WTC11 (cell line): ENCODE data around the gene LRIG3.

ENCODE experiments used
- NR2C2 ChIP-seq: sonication (generic); formaldehyde crosslinking; IDR thresholded peaks from 2 replicates; pipeline ENCODE4 v1.8.0; 2022; ENCODE audit warnings: mild to moderate bottlenecking, missing genetic modification reagents
- TEAD1 ChIP-seq: sonication (generic); formaldehyde crosslinking; IDR thresholded peaks from 2 replicates; pipeline ENCODE4 v1.8.0; 2022; ENCODE audit warnings: mild to moderate bottlenecking, missing genetic modification reagents
- ZBTB21 ChIP-seq: sonication (generic); formaldehyde crosslinking; IDR thresholded peaks from 2 replicates; pipeline ENCODE4 v1.8.1; 2023; ENCODE audit warnings: mild to moderate bottlenecking, missing genetic modification reagents, borderline replicate concordance
- ZNF138 ChIP-seq: sonication (generic); formaldehyde crosslinking; conservative IDR thresholded peaks from 2 replicates; pipeline ENCODE4 v1.8.1; 2022; ENCODE audit warnings: mild to moderate bottlenecking, moderate library complexity, missing genetic modification reagents
- ZNF416 ChIP-seq: fragments of 250-450 bp; sonication (Bioruptor Pico); IDR thresholded peaks from 2 replicates; pipeline ENCODE4 v1.9.0; 2021; ENCODE audit warnings: mild to moderate bottlenecking, inconsistent platforms
- TF ChIP-seq, protein P1 (sequence below): sonication (generic); formaldehyde crosslinking; IDR thresholded peaks from 2 replicates; pipeline ENCODE4 v1.8.1; 2023; ENCODE audit warnings: mild to moderate bottlenecking, missing genetic modification reagents, moderate library complexity
- TF ChIP-seq, protein P2 (sequence below): fragments of 250-450 bp; sonication (Bioruptor Pico); IDR thresholded peaks from 2 replicates; pipeline ENCODE4 v2.1.2; 2022; ENCODE audit warnings: mild to moderate bottlenecking, moderate library complexity
- TF ChIP-seq, protein P3 (sequence below): fragments of 200-600 bp; IDR thresholded peaks from 2 replicates; pipeline ENCODE4 v1.8.0; 2022; ENCODE audit warnings: antibody characterized with exemption
- TF ChIP-seq, protein P4 (sequence below): sonication (generic); formaldehyde crosslinking; IDR thresholded peaks from 2 replicates; pipeline ENCODE4 v1.8.1; 2023; ENCODE audit warnings: mild to moderate bottlenecking, moderate library complexity, missing genetic modification reagents

DNA sequence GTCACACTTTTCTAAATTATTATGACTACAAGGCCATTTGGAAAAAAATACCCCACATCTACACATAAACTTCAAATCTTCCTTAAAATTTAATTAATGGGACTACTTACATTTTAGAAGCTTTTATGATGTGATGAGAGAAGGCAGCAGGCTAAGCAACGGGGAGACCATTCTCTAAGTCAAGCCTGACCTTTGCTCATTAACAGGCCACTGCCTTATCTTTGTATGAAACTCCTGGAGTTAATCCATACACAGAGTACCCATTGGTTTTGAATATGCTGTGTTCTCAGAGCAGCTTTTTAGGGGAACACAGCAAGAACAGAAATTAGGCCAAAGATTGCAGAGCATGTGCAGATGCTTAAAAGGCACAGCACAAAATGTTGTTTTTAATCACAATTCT, 35.5 kb upstream of the LRIG3 start:
- TF ChIP-seq ZNF416, result no peak
- no peak for TF ChIP-seq ZBTB21 (CRISPR knock-in tag)
- TF ChIP-seq ZNF138, result no peak
- TF ChIP-seq, protein P1, sequence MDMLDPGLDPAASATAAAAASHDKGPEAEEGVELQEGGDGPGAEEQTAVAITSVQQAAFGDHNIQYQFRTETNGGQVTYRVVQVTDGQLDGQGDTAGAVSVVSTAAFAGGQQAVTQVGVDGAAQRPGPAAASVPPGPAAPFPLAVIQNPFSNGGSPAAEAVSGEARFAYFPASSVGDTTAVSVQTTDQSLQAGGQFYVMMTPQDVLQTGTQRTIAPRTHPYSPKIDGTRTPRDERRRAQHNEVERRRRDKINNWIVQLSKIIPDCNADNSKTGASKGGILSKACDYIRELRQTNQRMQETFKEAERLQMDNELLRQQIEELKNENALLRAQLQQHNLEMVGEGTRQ, result no peak
- TF ChIP-seq, protein P2, sequence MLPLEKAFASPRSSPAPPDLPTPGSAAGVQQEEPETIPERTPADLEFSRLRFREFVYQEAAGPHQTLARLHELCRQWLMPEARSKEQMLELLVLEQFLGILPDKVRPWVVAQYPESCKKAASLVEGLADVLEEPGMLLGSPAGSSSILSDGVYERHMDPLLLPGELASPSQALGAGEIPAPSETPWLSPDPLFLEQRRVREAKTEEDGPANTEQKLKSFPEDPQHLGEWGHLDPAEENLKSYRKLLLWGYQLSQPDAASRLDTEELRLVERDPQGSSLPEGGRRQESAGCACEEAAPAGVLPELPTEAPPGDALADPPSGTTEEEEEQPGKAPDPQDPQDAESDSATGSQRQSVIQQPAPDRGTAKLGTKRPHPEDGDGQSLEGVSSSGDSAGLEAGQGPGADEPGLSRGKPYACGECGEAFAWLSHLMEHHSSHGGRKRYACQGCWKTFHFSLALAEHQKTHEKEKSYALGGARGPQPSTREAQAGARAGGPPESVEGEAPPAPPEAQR (CRISPR knock-in tag), result no peak
- TF ChIP-seq, protein P3, sequence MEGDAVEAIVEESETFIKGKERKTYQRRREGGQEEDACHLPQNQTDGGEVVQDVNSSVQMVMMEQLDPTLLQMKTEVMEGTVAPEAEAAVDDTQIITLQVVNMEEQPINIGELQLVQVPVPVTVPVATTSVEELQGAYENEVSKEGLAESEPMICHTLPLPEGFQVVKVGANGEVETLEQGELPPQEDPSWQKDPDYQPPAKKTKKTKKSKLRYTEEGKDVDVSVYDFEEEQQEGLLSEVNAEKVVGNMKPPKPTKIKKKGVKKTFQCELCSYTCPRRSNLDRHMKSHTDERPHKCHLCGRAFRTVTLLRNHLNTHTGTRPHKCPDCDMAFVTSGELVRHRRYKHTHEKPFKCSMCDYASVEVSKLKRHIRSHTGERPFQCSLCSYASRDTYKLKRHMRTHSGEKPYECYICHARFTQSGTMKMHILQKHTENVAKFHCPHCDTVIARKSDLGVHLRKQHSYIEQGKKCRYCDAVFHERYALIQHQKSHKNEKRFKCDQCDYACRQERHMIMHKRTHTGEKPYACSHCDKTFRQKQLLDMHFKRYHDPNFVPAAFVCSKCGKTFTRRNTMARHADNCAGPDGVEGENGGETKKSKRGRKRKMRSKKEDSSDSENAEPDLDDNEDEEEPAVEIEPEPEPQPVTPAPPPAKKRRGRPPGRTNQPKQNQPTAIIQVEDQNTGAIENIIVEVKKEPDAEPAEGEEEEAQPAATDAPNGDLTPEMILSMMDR, result no peak
- TF ChIP-seq, protein P4, sequence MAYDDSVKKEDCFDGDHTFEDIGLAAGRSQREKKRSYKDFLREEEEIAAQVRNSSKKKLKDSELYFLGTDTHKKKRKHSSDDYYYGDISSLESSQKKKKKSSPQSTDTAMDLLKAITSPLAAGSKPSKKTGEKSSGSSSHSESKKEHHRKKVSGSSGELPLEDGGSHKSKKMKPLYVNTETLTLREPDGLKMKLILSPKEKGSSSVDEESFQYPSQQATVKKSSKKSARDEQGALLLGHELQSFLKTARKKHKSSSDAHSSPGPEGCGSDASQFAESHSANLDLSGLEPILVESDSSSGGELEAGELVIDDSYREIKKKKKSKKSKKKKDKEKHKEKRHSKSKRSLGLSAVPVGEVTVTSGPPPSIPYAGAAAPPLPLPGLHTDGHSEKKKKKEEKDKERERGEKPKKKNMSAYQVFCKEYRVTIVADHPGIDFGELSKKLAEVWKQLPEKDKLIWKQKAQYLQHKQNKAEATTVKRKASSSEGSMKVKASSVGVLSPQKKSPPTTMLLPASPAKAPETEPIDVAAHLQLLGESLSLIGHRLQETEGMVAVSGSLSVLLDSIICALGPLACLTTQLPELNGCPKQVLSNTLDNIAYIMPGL (CRISPR knock-in tag), result no peak
- TF ChIP-seq NR2C2 (CRISPR knock-in tag), result no peak
- TF ChIP-seq TEAD1, result no peak
